Mucosa of rectum (tissue), 2 donors: ENCODE data around the gene PCDH15.

ENCODE experiments used
- H3K27ac ChIP-seq, 2 donors: one replicate each; pipeline ENCODE4 v1.7.0; 2013; ENCODE audit warnings: inconsistent platforms in 2 of 2, low read depth in 2 of 2, low read length in 2 of 2
- H3K27me3 ChIP-seq, 2 donors: one replicate each; pipeline ENCODE4 v1.7.0; 2013; ENCODE audit warnings: low read length in 2 of 2; ENCODE audit not compliant: control insufficient read depth in 2 of 2, insufficient read depth in 2 of 2
- H3K36me3 ChIP-seq, 2 donors: one replicate each; pipeline ENCODE4 v1.7.0; 2013; ENCODE audit warnings: low read length in 2 of 2; ENCODE audit not compliant: control insufficient read depth in 2 of 2, insufficient read depth in 2 of 2
- H3K4me1 ChIP-seq, 2 donors: one replicate each; pipeline ENCODE4 v1.7.0; 2013; ENCODE audit warnings: low read length in 2 of 2, mild to moderate bottlenecking in 1 of 2; ENCODE audit not compliant: control insufficient read depth in 2 of 2, insufficient read depth in 2 of 2
- H3K4me3 ChIP-seq, 2 donors: one replicate each; pipeline ENCODE4 v1.7.0; 2013; ENCODE audit warnings: low read length in 2 of 2
- H3K9ac ChIP-seq, 2 donors: one replicate each; pipeline ENCODE4 v1.7.0; 2013; ENCODE audit warnings: low read length in 2 of 2, low read depth in 1 of 2, mild to moderate bottlenecking in 1 of 2
- H3K9me3 ChIP-seq, 2 donors: one replicate each; pipeline ENCODE4 v1.7.0; 2013; ENCODE audit warnings: low read length in 2 of 2; ENCODE audit not compliant: control insufficient read depth in 2 of 2
- donor health status: healthy.
- donor health status: Normal muscosa, but diverticular disease.

PCDH15 gene

GRCh38 chr10:53886325-53887300, 914.4 kb downstream of the PCDH15 start:
- no peak overlapping the region for H3K4me3 ChIP-seq
- H3K36me3 ChIP-seq = no peaks in the 10 kb centered on the region
- peaks cover 0 to 4% of the 10 kb centered on the region in 2 donors for H3K4me1 ChIP-seq
- no peaks in the 10 kb centered on the region for H3K27me3 ChIP-seq
- H3K27ac ChIP-seq = no peak overlapping the region
- H3K9ac ChIP-seq = no peak overlapping the region
- no peaks in the 10 kb centered on the region for H3K9me3 ChIP-seq

GRCh38 chr10:53864846-53865245, 936.2 kb downstream of the PCDH15 start:
- Histone ChIP-seq H3K9ac (no peak overlapping the region), H3K36me3 (no peaks in the 10 kb centered on the region), H3K4me3 (no peak overlapping the region), H3K27ac (no peak overlapping the region), H3K9me3 (no peaks in the 10 kb centered on the region), H3K27me3 (no peaks in the 10 kb centered on the region), H3K4me1 (no peaks in the 10 kb centered on the region)

- Histone ChIP-seq H3K36me3 (no peaks in the 10 kb centered on the region), H3K4me3 (no peak overlapping the region), H3K9me3 (no peaks in the 10 kb centered on the region), H3K9ac (no peak overlapping the region), H3K27me3 (no peaks in the 10 kb centered on the region), H3K27ac (no peak overlapping the region), H3K4me1 (no peaks in the 10 kb centered on the region)
Observed at GRCh38 chr10:53852450-53853175, 948.4 kb downstream of the PCDH15 start.

- Histone ChIP-seq H3K4me3 (no peak overlapping the region), H3K9ac (no peak overlapping the region), H3K36me3 (no peaks in the 10 kb centered on the region), H3K27me3 (no peaks in the 10 kb centered on the region), H3K27ac (no peak overlapping the region), H3K4me1 (no peaks in the 10 kb centered on the region), H3K9me3 (no peaks in the 10 kb centered on the region)
Observed at GRCh38 chr10:53846809-53847208, 954.2 kb downstream of the PCDH15 start.

- Histone ChIP-seq H3K9me3 (no peaks in the 10 kb centered on the region), H3K36me3 (no peaks in the 10 kb centered on the region), H3K9ac (no peak overlapping the region), H3K27ac (no peak overlapping the region), H3K4me1 (no peaks in the 10 kb centered on the region), H3K4me3 (no peak overlapping the region), H3K27me3 (no peaks in the 10 kb centered on the region)
Observed at GRCh38 chr10:53843736-53844362, 957.2 kb downstream of the PCDH15 start.

GRCh38 chr10:53841483-53842145, 959.4 kb downstream of the PCDH15 start:
- H3K9ac ChIP-seq = no peak overlapping the region
- H3K27me3 ChIP-seq = no peaks in the 10 kb centered on the region
- no peaks in the 10 kb centered on the region for H3K9me3 ChIP-seq
- no peak overlapping the region for H3K27ac ChIP-seq
- H3K36me3 ChIP-seq = no peaks in the 10 kb centered on the region
- no peaks in the 10 kb centered on the region for H3K4me1 ChIP-seq
- H3K4me3 ChIP-seq = no peak overlapping the region

GRCh38 chr10:53840653-53841052, 960.4 kb downstream of the PCDH15 start:
- H3K27ac ChIP-seq = no peak overlapping the region
- no peaks in the 10 kb centered on the region for H3K9me3 ChIP-seq
- H3K36me3 ChIP-seq = no peaks in the 10 kb centered on the region
- H3K4me1 ChIP-seq = no peaks in the 10 kb centered on the region
- no peaks in the 10 kb centered on the region for H3K27me3 ChIP-seq
- no peak overlapping the region for H3K4me3 ChIP-seq
- H3K9ac ChIP-seq = no peak overlapping the region

GRCh38 chr10:53839440-53840039, 961.5 kb downstream of the PCDH15 start:
- H3K27me3 ChIP-seq = no peaks in the 10 kb centered on the region
- H3K9me3 ChIP-seq = no peaks in the 10 kb centered on the region
- no peak overlapping the region for H3K27ac ChIP-seq
- H3K4me3 ChIP-seq = no peak overlapping the region
- H3K36me3 ChIP-seq = no peaks in the 10 kb centered on the region
- no peak overlapping the region for H3K9ac ChIP-seq
- no peaks in the 10 kb centered on the region for H3K4me1 ChIP-seq

- Histone ChIP-seq H3K27me3 (no peaks in the 10 kb centered on the region), H3K9me3 (no peaks in the 10 kb centered on the region), H3K4me1 (no peaks in the 10 kb centered on the region), H3K4me3 (no peak overlapping the region), H3K9ac (no peak overlapping the region), H3K27ac (no peak overlapping the region), H3K36me3 (no peaks in the 10 kb centered on the region)
Observed at GRCh38 chr10:53836638-53837037, 964.4 kb downstream of the PCDH15 start.
